Skeletal muscle satellite cell (primary cell): ENCODE measurements around the gene SCGB2A2. TPM values are rescaled to one million over a fixed set of nuclear protein-coding genes. Genes with fewer than 3 reads are reported as not detected.

Source experiments
- H3K27me3 ChIP-seq: 2 replicates; pipeline ENCODE4 v1.7.0; 2013; ENCODE audit warnings: low read length; ENCODE audit not compliant: control insufficient read depth, insufficient read depth
- H3K36me3 ChIP-seq: 2 replicates; pipeline ENCODE4 v1.7.0; 2013; ENCODE audit warnings: mild to moderate bottlenecking, control low read depth, low read length; ENCODE audit not compliant: insufficient read depth
- H3K4me1 ChIP-seq: 2 replicates; pipeline ENCODE4 v1.7.0; 2013; ENCODE audit warnings: low read length; ENCODE audit not compliant: control insufficient read depth, insufficient read depth
- H3K4me2 ChIP-seq: 2 replicates; pipeline ENCODE4 v1.7.0; 2013; ENCODE audit warnings: mild to moderate bottlenecking, low read length
- H3K4me3 ChIP-seq: 2 replicates; pipeline ENCODE4 v1.7.0; 2013; ENCODE audit warnings: low read length
- H3K9ac ChIP-seq: 2 replicates; pipeline ENCODE4 v1.7.0; 2013; ENCODE audit warnings: mild to moderate bottlenecking, low read depth, low read length, moderate library complexity
- H3K9me3 ChIP-seq: replicated peaks from 2 replicates; pipeline ENCODE4 v1.7.0; 2013; ENCODE audit warnings: mild to moderate bottlenecking, control low read depth, low read length
- total RNA-seq: library from RNA; depleted of rRNA; stranded (reverse); fragments of >200 nt; gene quantifications from 2 replicates; pipeline ENCODE4 v1.2.3, GENCODE V29; 2012; rRNA removed

SCGB2A2 gene
- not detected in 2 replicates for total RNA-seq

- peaks cover 10% of the 10 kb centered on the region for H3K4me1 ChIP-seq
- H3K4me3 ChIP-seq: no peak within 1 kb of the TSS
- no peaks in the 10 kb centered on the region for H3K9me3 ChIP-seq
- no peak within 1 kb of the TSS for H3K9ac ChIP-seq
- H3K27me3 ChIP-seq: peaks cover 22% of the 10 kb centered on the region
- no peaks in the 10 kb centered on the region for H3K36me3 ChIP-seq
- no peak within 1 kb of the TSS for H3K4me2 ChIP-seq
Measured at GRCh38 chr11:62269654-62270278, at the start of gene SCGB2A2. Gene SCGB2A2 (plus strand): TSS chr11:62270158. CDS start chr11:62270217, 59 bp downstream.

- no peak overlapping the region for H3K4me2 ChIP-seq
- peaks cover 13% of the 10 kb centered on the region for H3K9me3 ChIP-seq
- no peaks in the 10 kb centered on the region for H3K4me1 ChIP-seq
- H3K4me3 ChIP-seq: no peak overlapping the region
- H3K36me3 ChIP-seq: no peaks in the 10 kb centered on the region
- H3K27me3 ChIP-seq: peaks cover 8% of the 10 kb centered on the region
- H3K9ac ChIP-seq: no peak overlapping the region
Measured at GRCh38 chr11:62221498-62221897, 48.5 kb upstream of the SCGB2A2 start.

GRCh38 chr11:62223095-62223494 lies 46.9 kb upstream of the SCGB2A2 start:
- Histone ChIP-seq H3K36me3 (no peaks in the 10 kb centered on the region), H3K9ac (no peak overlapping the region), H3K4me1 (no peaks in the 10 kb centered on the region), H3K9me3 (peaks cover 13% of the 10 kb centered on the region), H3K27me3 (no peaks in the 10 kb centered on the region), H3K4me2 (no peak overlapping the region), H3K4me3 (no peak overlapping the region)

- Histone ChIP-seq H3K9ac (no peak overlapping the region), H3K9me3 (no peaks in the 10 kb centered on the region), H3K4me2 (no peak overlapping the region), H3K36me3 (no peaks in the 10 kb centered on the region), H3K4me3 (no peak overlapping the region), H3K27me3 (peaks cover 56% of the 10 kb centered on the region), H3K4me1 (no peaks in the 10 kb centered on the region)
Measured at GRCh38 chr11:62233730-62234129, 36.2 kb upstream of the SCGB2A2 start.

- Histone ChIP-seq H3K4me3 (no peak overlapping the region), H3K27me3 (peaks cover 57% of the 10 kb centered on the region), H3K9ac (no peak overlapping the region), H3K4me1 (no peaks in the 10 kb centered on the region), H3K36me3 (no peaks in the 10 kb centered on the region), H3K4me2 (no peak overlapping the region), H3K9me3 (no peaks in the 10 kb centered on the region)
Measured at GRCh38 chr11:62236187-62236586, 33.8 kb upstream of the SCGB2A2 start.

- no peaks in the 10 kb centered on the region for H3K9me3 ChIP-seq
- H3K4me3 ChIP-seq: no peak overlapping the region
- no peak overlapping the region for H3K4me2 ChIP-seq
- no peaks in the 10 kb centered on the region for H3K4me1 ChIP-seq
- peaks cover 56% of the 10 kb centered on the region for H3K27me3 ChIP-seq
- H3K36me3 ChIP-seq: no peaks in the 10 kb centered on the region
- H3K9ac ChIP-seq: no peak overlapping the region
Measured at GRCh38 chr11:62237499-62237898, 32.5 kb upstream of the SCGB2A2 start.

GRCh38 chr11:62238151-62238550 lies 31.8 kb upstream of the SCGB2A2 start:
- H3K4me3 ChIP-seq: no peak overlapping the region
- H3K27me3 ChIP-seq: peaks cover 54% of the 10 kb centered on the region
- no peaks in the 10 kb centered on the region for H3K4me1 ChIP-seq
- H3K4me2 ChIP-seq: no peak overlapping the region
- H3K9ac ChIP-seq: no peak overlapping the region
- no peaks in the 10 kb centered on the region for H3K9me3 ChIP-seq
- no peaks in the 10 kb centered on the region for H3K36me3 ChIP-seq

GRCh38 chr11:62241095-62241494 lies 28.9 kb upstream of the SCGB2A2 start:
- no peaks in the 10 kb centered on the region for H3K4me1 ChIP-seq
- no peak overlapping the region for H3K4me3 ChIP-seq
- no peaks in the 10 kb centered on the region for H3K9me3 ChIP-seq
- H3K9ac ChIP-seq: no peak overlapping the region
- no peak overlapping the region for H3K4me2 ChIP-seq
- peaks cover 36% of the 10 kb centered on the region for H3K27me3 ChIP-seq
- H3K36me3 ChIP-seq: no peaks in the 10 kb centered on the region

GRCh38 chr11:62242021-62242420 lies 27.9 kb upstream of the SCGB2A2 start, which contains the start of gene SCGB1D2:
Gene SCGB1D2 (plus strand): TSS chr11:62242239. CDS start chr11:62242308, 69 bp downstream.
- H3K9me3 ChIP-seq: no peaks in the 10 kb centered on the region
- no peaks in the 10 kb centered on the region for H3K36me3 ChIP-seq
- H3K27me3 ChIP-seq: peaks cover 28% of the 10 kb centered on the region
- H3K9ac ChIP-seq: no peak within 1 kb of the TSS
- H3K4me1 ChIP-seq: no peaks in the 10 kb centered on the region
- no peak within 1 kb of the TSS for H3K4me3 ChIP-seq
- H3K4me2 ChIP-seq: no peak within 1 kb of the TSS

- Histone ChIP-seq H3K36me3 (no peaks in the 10 kb centered on the region), H3K4me3 (no peak overlapping the region), H3K27me3 (peaks cover 4% of the 10 kb centered on the region), H3K9ac (no peak overlapping the region), H3K4me1 (no peaks in the 10 kb centered on the region), H3K4me2 (no peak overlapping the region), H3K9me3 (no peaks in the 10 kb centered on the region)
Measured at GRCh38 chr11:62245271-62245753, 24.6 kb upstream of the SCGB2A2 start.

GRCh38 chr11:62251698-62252097 lies 18.3 kb upstream of the SCGB2A2 start:
- Histone ChIP-seq H3K27me3 (no peaks in the 10 kb centered on the region), H3K36me3 (no peaks in the 10 kb centered on the region), H3K4me1 (no peaks in the 10 kb centered on the region), H3K4me2 (no peak overlapping the region), H3K9ac (no peak overlapping the region), H3K9me3 (peaks cover 8% of the 10 kb centered on the region), H3K4me3 (no peak overlapping the region)

GRCh38 chr11:62253999-62254542 lies 15.9 kb upstream of the SCGB2A2 start:
- Histone ChIP-seq H3K4me3 (no peak overlapping the region), H3K9me3 (peaks cover 8% of the 10 kb centered on the region), H3K36me3 (no peaks in the 10 kb centered on the region), H3K4me1 (no peaks in the 10 kb centered on the region), H3K27me3 (no peaks in the 10 kb centered on the region), H3K4me2 (no peak overlapping the region), H3K9ac (no peak overlapping the region)
